Measurements from ENCODE around the gene LY86. TPM values are rescaled to one million over a fixed set of nuclear protein-coding genes. Genes with fewer than 3 reads are reported as not detected.

The LY86 gene
- total and polyA plus RNA-seq, 2 donors (not counting 3 experiments of a cell fraction or from before 2014, with no cell fraction given) = not detected

DNA sequence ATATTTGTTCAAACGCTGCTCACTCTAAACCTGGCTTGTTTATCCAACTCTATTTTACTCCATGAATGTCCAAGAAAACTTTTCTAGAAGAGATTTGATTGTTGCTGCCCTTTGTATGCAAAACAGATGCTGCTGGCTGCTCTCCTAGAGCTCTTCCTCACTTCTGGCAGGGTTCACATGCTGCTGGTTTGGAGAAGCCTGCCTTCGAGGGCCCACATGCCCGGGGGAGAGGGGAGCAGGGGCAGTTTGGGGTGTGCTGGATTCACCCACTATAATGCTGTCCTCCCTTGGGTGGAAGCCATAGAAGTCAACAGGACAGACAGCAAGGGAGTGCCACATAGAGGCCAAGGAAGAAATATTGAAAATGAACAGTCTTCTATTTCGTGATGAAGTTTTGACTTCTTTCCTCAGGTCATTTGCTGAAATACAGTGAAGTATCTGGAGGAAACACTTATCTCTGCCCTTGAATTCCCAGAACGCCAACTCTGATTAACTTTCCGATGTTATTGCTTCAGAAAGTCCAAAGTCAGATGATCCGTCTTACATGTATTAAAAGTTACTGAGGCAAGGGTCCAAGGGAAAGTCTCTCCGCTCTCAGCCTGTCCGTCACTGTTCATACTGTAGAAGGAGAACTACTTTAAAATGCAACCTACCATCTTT is 32.4 kb downstream of the LY86 start:
- ChIA-PET POLR2A (no interaction called here), CTCF (interaction anchor here (1.0 kb wide), 1 partner anchor 12 kb away, joined by 3 read pairs; no protein-coding TSS in a partner anchor)
- FAIRE-seq (no peak), DNase-seq (ENCODE audit: low read depth, low spot score) (no peak)
- no peaks in the 10 kb centered on the region for H3K9me1 ChIP-seq (replicated peaks; ENCODE audit: control insufficient read depth, extremely low read depth, insufficient read depth, low read length)
- no peaks in the 10 kb centered on the region for H3K4me1 ChIP-seq (ENCODE audit: control insufficient read depth, extremely low read depth, insufficient read depth, low read length)
- no peak overlapping the region for H3K27ac ChIP-seq (ENCODE audit: insufficient read depth, low read depth, low read length)
- H3K36me3 ChIP-seq (ENCODE audit: control insufficient read depth in 2 of 2, extremely low read depth in 1 of 2, insufficient read depth in 2 of 2, low read length in 2 of 2) = no peaks in the 10 kb centered on the region
- intact Hi-C loops (cut with micrococcal nuclease) = no loop called here
- no peaks in the 10 kb centered on the region for H4K20me1 ChIP-seq (replicated peaks; ENCODE audit: control insufficient read depth, extremely low read depth, insufficient read depth, low read length)
- no peak overlapping the region for H2AFZ ChIP-seq (ENCODE audit: low read depth, low read length)
- H3K9ac ChIP-seq (replicated peaks; ENCODE audit: extremely low read depth, insufficient read depth, low read length) = no peak overlapping the region
- H3K4me2 ChIP-seq (ENCODE audit: insufficient read depth, low read length) = no peak overlapping the region
- dilution Hi-C loops (cut with MboI; ENCODE audit: extremely low pct_ligation_motif_present, low sequenced_read_pairs) = no loop called here
- BruUV-seq (replicated peaks) = no TSS peak
- peaks cover 0 to 3% of the 10 kb centered on the region in 2 experiments for H3K27me3 ChIP-seq (ENCODE audit: control insufficient read depth in 2 of 2, insufficient read depth in 2 of 2, low read length in 2 of 2)
- H3K9me3 ChIP-seq (replicated peaks; ENCODE audit: control insufficient read depth, insufficient read depth, low read length) = no peaks in the 10 kb centered on the region
- no peaks in the 10 kb centered on the region for H3K79me2 ChIP-seq (ENCODE audit: control insufficient read depth, insufficient read depth, low read length)
- no peak overlapping the region for H3K4me3 ChIP-seq (replicated peaks in 1 of 3; ENCODE audit: insufficient read depth in 1 of 3, low read depth in 1 of 3, low read length in 3 of 3)
- TF ChIP-seq JUN (IDR thresholded peaks at IDR 0.05; ENCODE audit: borderline replicate concordance, insufficient read depth, insufficient read length, low read depth) (no peak), MYC (IDR thresholded peaks at IDR 0.05; ENCODE audit: low read depth, low read length) (no peak), POLR2AphosphoS5 (IDR thresholded peaks at IDR 0.05; ENCODE audit: insufficient read depth, low read depth, low read length) (no peak), POLR2A (IDR thresholded peaks at IDR 0.05; ENCODE audit: low read depth, low read length) (no peak), EZH2 (IDR thresholded peaks at IDR 0.05; ENCODE audit: borderline replicate concordance, low read depth, low read length, severe bottlenecking) (no peak), FOS (IDR thresholded peaks at IDR 0.05; ENCODE audit: borderline replicate concordance, insufficient read depth, low read length) (no peak), GATA2 (IDR thresholded peaks at IDR 0.05; ENCODE audit: insufficient read depth, insufficient read length, low read depth, low read length) (no peak)
- TF ChIP-seq, protein P1, sequence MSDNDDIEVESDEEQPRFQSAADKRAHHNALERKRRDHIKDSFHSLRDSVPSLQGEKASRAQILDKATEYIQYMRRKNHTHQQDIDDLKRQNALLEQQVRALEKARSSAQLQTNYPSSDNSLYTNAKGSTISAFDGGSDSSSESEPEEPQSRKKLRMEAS (IDR thresholded peaks at IDR 0.05; ENCODE audit: insufficient read depth, insufficient read length) = no peak
- TF ChIP-seq, protein P2, sequence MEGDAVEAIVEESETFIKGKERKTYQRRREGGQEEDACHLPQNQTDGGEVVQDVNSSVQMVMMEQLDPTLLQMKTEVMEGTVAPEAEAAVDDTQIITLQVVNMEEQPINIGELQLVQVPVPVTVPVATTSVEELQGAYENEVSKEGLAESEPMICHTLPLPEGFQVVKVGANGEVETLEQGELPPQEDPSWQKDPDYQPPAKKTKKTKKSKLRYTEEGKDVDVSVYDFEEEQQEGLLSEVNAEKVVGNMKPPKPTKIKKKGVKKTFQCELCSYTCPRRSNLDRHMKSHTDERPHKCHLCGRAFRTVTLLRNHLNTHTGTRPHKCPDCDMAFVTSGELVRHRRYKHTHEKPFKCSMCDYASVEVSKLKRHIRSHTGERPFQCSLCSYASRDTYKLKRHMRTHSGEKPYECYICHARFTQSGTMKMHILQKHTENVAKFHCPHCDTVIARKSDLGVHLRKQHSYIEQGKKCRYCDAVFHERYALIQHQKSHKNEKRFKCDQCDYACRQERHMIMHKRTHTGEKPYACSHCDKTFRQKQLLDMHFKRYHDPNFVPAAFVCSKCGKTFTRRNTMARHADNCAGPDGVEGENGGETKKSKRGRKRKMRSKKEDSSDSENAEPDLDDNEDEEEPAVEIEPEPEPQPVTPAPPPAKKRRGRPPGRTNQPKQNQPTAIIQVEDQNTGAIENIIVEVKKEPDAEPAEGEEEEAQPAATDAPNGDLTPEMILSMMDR (IDR thresholded peaks at IDR 0.05; ENCODE audit: extremely low read depth in 1 of 2, insufficient read depth in 1 of 2, low read depth in 1 of 2, low read length in 2 of 2) = no peak
